H7 (cell line): ENCODE data around the gene METRN. TPM values are rescaled to one million over a fixed set of nuclear protein-coding genes. Genes with fewer than 3 reads are reported as not detected.

Source experiments
- DNase-seq: peaks from one replicate; pipeline ENCODE4 v3.0.0; 2012
- H3K27me3 ChIP-seq: 2 replicates; pipeline ENCODE4 v1.6.0; 2011; ENCODE audit warnings: mild to moderate bottlenecking, low read length; ENCODE audit not compliant: control insufficient read depth, insufficient read depth
- H3K36me3 ChIP-seq: replicated peaks from 2 replicates; pipeline ENCODE4 v1.5.1; 2011; ENCODE audit warnings: low read length; ENCODE audit not compliant: control insufficient read depth, insufficient read depth
- H3K4me3 ChIP-seq: 2 replicates; pipeline ENCODE4 v1.5.1; 2011; ENCODE audit warnings: low read depth, mild to moderate bottlenecking, control low read depth, low read length, moderate library complexity; ENCODE audit not compliant: insufficient read depth
- total RNA-seq: library from RNA; depleted of rRNA; stranded (reverse); fragments of >200 nt; shearing (Covaris generic); gene quantifications from 2 replicates; pipeline ENCODE4 v1.2.3, GENCODE V29; 2014

The METRN gene
- total RNA-seq, 1 experiment from 2014 or later: 49.6 TPM

- Histone ChIP-seq H3K4me3 (peak within 1 kb of the TSS; percentile 47), H3K36me3 (peaks cover 9% of the 10 kb centered on the region), H3K27me3 (no peaks in the 10 kb centered on the region)
- DNase-seq: peak; percentile 92
Observed at GRCh38 chr16:674968-675883, 39.7 kb upstream of the METRN start, which contains the start of gene RHBDL1. Gene RHBDL1, plus strand, starts transcription at chr16:675671. Its CDS starts 120 bp downstream, at chr16:675791.

- H3K4me3 ChIP-seq: peak overlapping the region; percentile 47; the same call in 1 of the 2 replicates
Observed at GRCh38 chr16:675884-676564, 38.9 kb upstream of the METRN start.

GRCh38 chr16:676565-676902 is 38.4 kb upstream of the METRN start:
- peaks cover 5% of the 10 kb centered on the region for H3K36me3 ChIP-seq
- no peak overlapping the region for H3K4me3 ChIP-seq
- DNase-seq: no peak
- no peaks in the 10 kb centered on the region for H3K27me3 ChIP-seq

More at GRCh38 chr16:675884-676564, 38.9 kb upstream of the METRN start:
- H3K27me3 ChIP-seq: no peaks in the 10 kb centered on the region
- H3K36me3 ChIP-seq: peaks cover 6% of the 10 kb centered on the region
- DNase-seq: no peak

GRCh38 chr16:676913-677312 is 38.0 kb upstream of the METRN start:
- Histone ChIP-seq H3K27me3 (no peaks in the 10 kb centered on the region), H3K4me3 (no peak overlapping the region), H3K36me3 (peaks cover 7% of the 10 kb centered on the region)
- peak; percentile 76 for DNase-seq

- Histone ChIP-seq H3K36me3 (peaks cover 13% of the 10 kb centered on the region), H3K27me3 (no peaks in the 10 kb centered on the region), H3K4me3 (no peak overlapping the region)
- DNase-seq: peak; percentile 89
Observed at GRCh38 chr16:677316-678190, 37.4 kb upstream of the METRN start.

GRCh38 chr16:678209-678857 is 36.6 kb upstream of the METRN start:
- Histone ChIP-seq H3K4me3 (no peak overlapping the region), H3K36me3 (peaks cover 11% of the 10 kb centered on the region), H3K27me3 (no peaks in the 10 kb centered on the region)
- no peak for DNase-seq

GRCh38 chr16:678858-679813 is 35.8 kb upstream of the METRN start:
- H3K36me3 ChIP-seq: peaks cover 11% of the 10 kb centered on the region
- peak overlapping the region; percentile 65 for H3K4me3 ChIP-seq
- H3K27me3 ChIP-seq: no peaks in the 10 kb centered on the region
- DNase-seq: peak; percentile 91

GRCh38 chr16:679814-680624 is 34.9 kb upstream of the METRN start, which contains the start of gene STUB1:
Gene STUB1, plus strand, starts transcription at chr16:680410. Its CDS starts 116 bp downstream, at chr16:680526.
- DNase-seq: peak; percentile 99
- H3K36me3 ChIP-seq: peaks cover 11% of the 10 kb centered on the region
- no peaks in the 10 kb centered on the region for H3K27me3 ChIP-seq
- H3K4me3 ChIP-seq: peak within 1 kb of the TSS; percentile 90

- Histone ChIP-seq H3K4me3 (peak overlapping the region; percentile 90), H3K27me3 (no peaks in the 10 kb centered on the region), H3K36me3 (peaks cover 11% of the 10 kb centered on the region)
- peak; percentile 73 for DNase-seq
Observed at GRCh38 chr16:680625-680945, 34.3 kb upstream of the METRN start.

- peak; percentile 73 for DNase-seq
- Histone ChIP-seq H3K27me3 (no peaks in the 10 kb centered on the region), H3K4me3 (peak overlapping the region; percentile 90), H3K36me3 (peaks cover 11% of the 10 kb centered on the region)
Observed at GRCh38 chr16:680967-681745, 33.8 kb upstream of the METRN start.

GRCh38 chr16:681746-682427 is 33.0 kb upstream of the METRN start:
- no peaks in the 10 kb centered on the region for H3K27me3 ChIP-seq
- H3K36me3 ChIP-seq: peaks cover 11% of the 10 kb centered on the region
- no peak overlapping the region for H3K4me3 ChIP-seq
- no peak for DNase-seq
